Activated CD4-positive, alpha-beta T cell treated with anti-CD3 and anti-CD28 coated beads for 36 hours (primary cell): ENCODE measurements around the gene CENPU. TPM values are rescaled to one million over a fixed set of nuclear protein-coding genes. Genes with fewer than 3 reads are reported as not detected.
"Not testable (repeated sequence)": the region's sequence is repeated elsewhere in the genome, so short reads cannot be mapped to it uniquely, and the experiment has no call there.

Source experiments
- ATAC-seq: fragments of 200-7000 bp; cut with Tn5 transposase; one replicate; pipeline ENCODE4 v1.10.0; 2021; ENCODE audit warnings: mild to moderate bottlenecking, moderate library complexity
- CTCF ChIA-PET: fragments of 350-600 bp; sonication (Branson Sonifier 250); formaldehyde crosslinking; loops from one replicate; lab custom pipeline; 2021; ENCODE audit warnings: antibody characterized with exemption; lab: Charles Lee
- POLR2A ChIA-PET: fragments of 350-600 bp; sonication (Branson Sonifier 250); formaldehyde crosslinking; loops from one replicate; lab custom pipeline; 2021; ENCODE audit warnings: antibody characterized with exemption, inconsistent platforms; lab: Charles Lee
- DNase-seq: peaks from one replicate; pipeline ENCODE4 v3.0.0-alpha.2; 2020
- H3K27ac Mint-ChIP-seq: one replicate; pipeline ENCODE4 v1.8.0; 2021; ENCODE audit warnings: mixed read lengths
- H3K27me3 Mint-ChIP-seq: one replicate; pipeline ENCODE4 v1.8.0; 2021; ENCODE audit warnings: mixed read lengths
- H3K36me3 Mint-ChIP-seq: one replicate; pipeline ENCODE4 v1.8.0; 2021; ENCODE audit warnings: low read depth, mixed read lengths
- H3K4me1 Mint-ChIP-seq: one replicate; pipeline ENCODE4 v1.8.0; 2021; ENCODE audit warnings: mixed read lengths
- H3K4me3 Mint-ChIP-seq: one replicate; pipeline ENCODE4 v1.8.0; 2021; ENCODE audit warnings: mild to moderate bottlenecking, moderate library complexity, mixed read lengths
- H3K9me3 Mint-ChIP-seq: one replicate; pipeline ENCODE4 v1.8.0; 2021; ENCODE audit warnings: low read depth, mixed read lengths
- intact Hi-C, 2 experiments: fragments of 100-400 bp; cut with DNase I in 1 of 2; cut with micrococcal nuclease in 1 of 2; formaldehyde crosslinking; loops; one replicate each; pipeline versions ENCODE4 v1.14.2 to v1.15.1; 2022 to 2024; cut with DNase I, micrococcal nuclease
- total RNA-seq, 2 experiments: library from RNA; stranded (reverse); gene quantifications; one replicate each; pipeline ENCODE4 v1.2.3, GENCODE V29; 2021

Gene CENPU, protein sequence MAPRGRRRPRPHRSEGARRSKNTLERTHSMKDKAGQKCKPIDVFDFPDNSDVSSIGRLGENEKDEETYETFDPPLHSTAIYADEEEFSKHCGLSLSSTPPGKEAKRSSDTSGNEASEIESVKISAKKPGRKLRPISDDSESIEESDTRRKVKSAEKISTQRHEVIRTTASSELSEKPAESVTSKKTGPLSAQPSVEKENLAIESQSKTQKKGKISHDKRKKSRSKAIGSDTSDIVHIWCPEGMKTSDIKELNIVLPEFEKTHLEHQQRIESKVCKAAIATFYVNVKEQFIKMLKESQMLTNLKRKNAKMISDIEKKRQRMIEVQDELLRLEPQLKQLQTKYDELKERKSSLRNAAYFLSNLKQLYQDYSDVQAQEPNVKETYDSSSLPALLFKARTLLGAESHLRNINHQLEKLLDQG
- total RNA-seq: 10 to 100 TPM; 87.7 to 88.4 TPM

DNA sequence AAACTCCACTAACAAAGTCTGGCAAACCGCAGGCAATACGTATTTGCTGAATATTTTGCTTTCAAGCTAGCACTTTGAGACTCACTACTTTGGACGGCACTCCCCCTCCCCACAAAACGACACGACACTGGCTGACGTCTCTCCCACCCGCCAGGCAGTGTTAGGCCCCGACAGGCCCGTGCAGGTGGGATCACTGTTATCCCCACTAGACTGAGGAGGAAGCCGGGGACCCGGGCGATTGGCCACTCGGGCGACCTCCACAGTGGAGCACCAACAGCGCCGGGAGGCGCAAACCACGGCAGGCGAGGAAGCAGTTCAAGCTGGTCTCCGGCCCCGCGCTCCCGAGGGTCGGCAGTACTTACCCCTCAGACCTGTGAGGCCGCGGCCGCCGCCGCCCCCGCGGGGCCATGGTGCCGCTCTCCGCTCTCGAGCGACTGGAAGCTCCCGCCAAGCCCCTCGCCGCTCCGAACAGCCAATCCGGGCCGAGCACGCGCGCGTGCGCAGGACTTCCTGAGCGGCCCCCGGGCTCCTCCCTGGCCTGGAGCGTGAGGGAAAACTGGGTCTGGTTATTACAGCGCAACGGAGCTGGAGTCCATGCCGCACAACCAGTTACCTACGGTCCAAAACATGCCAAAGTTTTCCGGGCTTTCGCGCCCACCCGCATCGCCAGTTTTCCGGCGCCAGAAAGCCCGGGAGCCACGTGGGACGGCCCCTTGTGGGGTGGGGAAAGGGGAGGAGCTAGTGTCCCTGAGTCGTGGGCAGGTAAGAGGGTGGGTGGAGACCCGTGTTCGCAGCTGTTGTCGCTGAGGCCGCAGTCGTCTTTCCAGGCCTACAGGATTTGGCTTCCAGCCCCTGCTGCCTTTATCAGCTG is at the start of gene CENPU:
Gene CENPU (minus strand): TSS at position 443 of the 871 bp plus-strand sequence. CDS start 34 bp downstream, at position 409.
- peaks cover 26% of the 10 kb centered on the region for H3K36me3 Mint-ChIP-seq

DNA sequence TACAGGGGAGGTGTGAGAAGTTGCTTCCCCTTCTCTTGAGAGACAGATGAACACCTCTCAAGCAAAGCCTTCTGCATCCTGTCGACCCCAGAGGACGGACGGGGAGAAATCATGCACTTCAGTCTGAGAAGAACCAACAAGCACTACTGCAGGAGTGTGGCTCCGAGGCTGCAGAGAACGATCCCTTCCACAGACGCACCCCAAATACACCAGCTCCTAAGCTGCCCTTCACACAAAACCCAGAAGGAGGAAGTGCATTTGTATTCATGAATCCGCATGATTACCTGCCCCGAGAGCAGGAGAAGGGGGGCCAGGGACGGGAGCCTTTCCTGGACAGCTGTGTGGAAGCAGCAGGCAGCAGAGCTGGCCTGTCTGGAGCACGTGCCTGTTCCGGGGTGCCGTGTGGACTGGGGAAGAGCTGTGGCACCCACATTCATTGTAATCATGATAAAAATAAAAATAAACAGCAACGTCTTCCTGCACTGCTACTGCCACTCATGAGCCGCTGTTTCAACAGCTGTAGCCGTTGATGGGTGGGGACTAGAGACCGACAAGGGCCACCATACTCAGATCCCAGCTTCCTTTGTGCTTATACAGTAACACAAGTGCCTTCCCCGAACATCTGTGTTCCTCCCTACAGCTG is 49.0 kb upstream of the CENPU start:
- ChIA-PET CTCF (interaction anchor here (0.6 to 2.0 kb wide), 3 partner anchors 9 to 42 kb away, joined by 3 to 5 read pairs (median 3); no protein-coding TSS in a partner anchor), POLR2A (no interaction called here)
- no peak overlapping the region for H3K4me3 Mint-ChIP-seq
- ATAC-seq (peak; percentile 23), DNase-seq (no peak)
- no peaks in the 10 kb centered on the region for H3K27me3 Mint-ChIP-seq
- peaks cover 16% of the 10 kb centered on the region for H3K4me1 Mint-ChIP-seq
- intact Hi-C loops: no loop called here
- H3K9me3 Mint-ChIP-seq: peaks cover 3% of the 10 kb centered on the region
- H3K27ac Mint-ChIP-seq: no peak overlapping the region
- H3K36me3 Mint-ChIP-seq: peaks cover 27% of the 10 kb centered on the region

More for the DNA sequence above, at the start of gene CENPU:
- CTCF ChIA-PET: interaction anchor here (0.6 to 2.1 kb wide), 14 partner anchors 9 to 1291 kb away, joined by 3 to 13 read pairs (median 3); partner anchors contain the start of genes ACSL1 and IRF2
- H3K4me3 Mint-ChIP-seq: peak within 1 kb of the TSS; percentile 98
- ATAC-seq (peak; percentile 95), DNase-seq (peak; percentile 98)
- intact Hi-C loops: loop anchor here (1.0 to 10.0 kb wide), 17 partner anchors 28 to 1289 kb away; partner anchors contain the start of genes CASP3 (in 2 of the 2), IRF2 (in 2 of the 2), PRIMPOL (in 2 of the 2) and ANKRD37 (in 1 of the 2)
- H3K9me3 Mint-ChIP-seq: no peaks in the 10 kb centered on the region
- no peaks in the 10 kb centered on the region for H3K27me3 Mint-ChIP-seq
- peak within 1 kb of the TSS; percentile 94 for H3K27ac Mint-ChIP-seq
- H3K4me1 Mint-ChIP-seq: peaks cover 24% of the 10 kb centered on the region
- POLR2A ChIA-PET: interaction anchor here (0.6 to 2.8 kb wide), 16 partner anchors 10 to 496 kb away, joined by 3 to 15 read pairs (median 4); partner anchors contain the start of genes CASP3, IRF2 and PRIMPOL

DNA sequence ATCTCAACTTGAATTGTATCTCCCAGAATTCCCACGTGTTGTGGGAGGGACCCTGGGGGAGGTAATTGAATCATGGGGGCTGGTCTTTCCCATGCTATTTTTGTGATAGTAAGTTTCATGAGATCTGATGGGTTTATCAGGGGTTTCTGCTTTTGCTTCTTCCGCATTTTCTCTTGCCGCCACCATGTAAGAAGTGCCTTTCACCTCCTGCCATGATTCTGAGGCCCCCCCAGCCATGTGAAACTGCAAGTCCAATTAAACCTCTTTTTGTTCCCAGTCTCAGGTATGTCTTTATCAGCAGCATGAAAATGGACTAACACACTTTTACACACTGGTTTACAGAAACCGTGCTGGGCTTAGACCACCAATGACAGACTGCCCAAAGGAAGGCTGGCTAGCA is 45.3 kb upstream of the CENPU start:
- ATAC-seq, POLR2A ChIA-PET: not testable (repeated sequence)

DNA sequence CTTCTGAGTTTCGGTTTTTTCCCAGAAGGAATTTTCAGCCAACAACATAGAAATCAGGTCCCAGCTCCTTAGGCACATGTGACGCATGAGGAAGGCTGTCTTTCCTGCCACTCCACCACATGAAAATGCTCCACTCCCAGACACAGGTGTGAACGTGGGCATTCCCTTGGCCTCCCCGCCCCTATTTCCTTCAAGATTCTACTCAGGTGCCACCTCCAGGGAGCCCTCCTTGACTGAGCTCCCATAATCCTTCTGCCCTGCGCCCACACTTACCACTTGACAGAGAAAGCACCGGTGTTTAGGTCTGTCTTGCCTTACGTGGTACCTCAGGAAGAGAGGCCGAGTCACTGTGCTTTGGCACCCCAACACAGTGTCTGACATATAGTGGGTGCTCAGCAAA is 44.4 kb upstream of the CENPU start:
- H3K9me3 Mint-ChIP-seq: peaks cover 3% of the 10 kb centered on the region
- ATAC-seq (no peak), DNase-seq (no peak)
- ChIA-PET CTCF (no interaction called here), POLR2A (no interaction called here)
- peaks cover 10% of the 10 kb centered on the region for H3K4me1 Mint-ChIP-seq
- H3K4me3 Mint-ChIP-seq: no peak overlapping the region
- H3K36me3 Mint-ChIP-seq: peaks cover 24% of the 10 kb centered on the region
- no peak overlapping the region for H3K27ac Mint-ChIP-seq
- intact Hi-C loops: no loop called here
- H3K27me3 Mint-ChIP-seq: no peaks in the 10 kb centered on the region

More for the DNA sequence above, 45.3 kb upstream of the CENPU start:
- CTCF ChIA-PET, H3K27me3 Mint-ChIP-seq, DNase-seq, H3K27ac Mint-ChIP-seq, intact Hi-C loops, H3K9me3 Mint-ChIP-seq, H3K4me3 Mint-ChIP-seq: not testable (repeated sequence)
- Mint-ChIP-seq H3K4me1 (peaks cover 11% of the 10 kb centered on the region), H3K36me3 (peaks cover 23% of the 10 kb centered on the region)

DNA sequence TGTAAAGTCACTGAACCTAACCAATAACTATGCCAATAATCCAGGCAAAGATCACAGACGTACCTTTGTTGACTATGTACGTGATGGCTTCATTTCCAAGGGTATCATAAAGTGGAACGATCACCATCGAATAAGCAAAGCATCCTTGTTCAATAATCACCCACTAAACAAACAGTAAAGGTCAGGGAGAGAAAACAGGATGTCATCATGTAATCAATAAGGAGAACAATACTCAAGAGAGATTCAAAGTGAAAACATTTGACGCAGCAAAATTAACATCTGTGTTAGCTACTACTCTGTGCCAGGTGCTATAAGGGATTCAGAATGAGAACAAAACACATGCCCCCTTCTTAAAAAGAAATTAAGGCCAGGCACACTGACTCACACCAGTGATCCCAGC is 42.9 kb upstream of the CENPU start:
- intact Hi-C loops: no loop called here
- H3K4me1 Mint-ChIP-seq: no peaks in the 10 kb centered on the region
- H3K27ac Mint-ChIP-seq: no peak overlapping the region
- POLR2A ChIA-PET: no interaction called here
- H3K4me3 Mint-ChIP-seq: no peak overlapping the region
- H3K36me3 Mint-ChIP-seq: peaks cover 26% of the 10 kb centered on the region
- peaks cover 3% of the 10 kb centered on the region for H3K9me3 Mint-ChIP-seq
- no peaks in the 10 kb centered on the region for H3K27me3 Mint-ChIP-seq
- ATAC-seq (no peak), DNase-seq (no peak)
- CTCF ChIA-PET: no interaction called here

DNA sequence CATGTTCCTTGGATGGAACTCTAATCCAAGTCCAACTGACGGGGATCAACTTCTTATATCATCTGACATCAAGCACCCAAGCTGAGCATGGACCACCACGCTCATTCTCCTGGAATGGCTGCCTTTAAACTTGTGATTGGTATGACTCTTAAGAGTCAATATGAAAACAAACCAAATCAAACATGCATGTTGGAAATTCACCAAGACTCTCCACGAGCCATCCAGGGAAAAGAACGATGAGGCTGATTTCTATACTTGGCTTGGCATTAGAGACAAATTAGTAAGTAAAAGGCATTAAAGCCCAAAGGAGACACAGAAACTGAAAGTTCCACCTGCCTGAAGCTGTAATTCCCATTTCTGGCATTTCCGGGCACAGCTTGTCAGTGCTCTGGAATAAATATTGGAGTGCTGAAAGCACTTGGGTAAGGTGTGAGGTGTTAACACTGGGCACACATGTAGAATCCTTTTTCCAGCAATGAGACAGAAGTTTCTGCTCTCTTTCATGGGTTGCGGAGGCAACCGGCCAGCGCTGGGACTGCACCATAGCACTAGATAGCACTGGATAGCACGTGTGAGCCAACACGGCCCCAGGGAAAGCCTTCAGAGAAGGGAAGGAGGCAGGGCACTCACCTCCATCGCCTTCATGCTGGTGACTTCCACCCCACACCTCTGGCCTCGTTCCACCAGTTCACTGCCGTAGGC is 42.1 kb upstream of the CENPU start:
- POLR2A ChIA-PET: no interaction called here
- ATAC-seq: no peak
- no peak for DNase-seq
- no peak overlapping the region for H3K27ac Mint-ChIP-seq
- CTCF ChIA-PET: interaction anchor here (0.6 to 1.2 kb wide), 2 partner anchors 17 to 124 kb away, joined by 3 read pairs; no protein-coding TSS in a partner anchor
- peaks cover 26% of the 10 kb centered on the region for H3K36me3 Mint-ChIP-seq
- no peak overlapping the region for H3K4me3 Mint-ChIP-seq
- peaks cover 3% of the 10 kb centered on the region for H3K9me3 Mint-ChIP-seq
- intact Hi-C loops: no loop called here
- H3K27me3 Mint-ChIP-seq: no peaks in the 10 kb centered on the region
- no peaks in the 10 kb centered on the region for H3K4me1 Mint-ChIP-seq

DNA sequence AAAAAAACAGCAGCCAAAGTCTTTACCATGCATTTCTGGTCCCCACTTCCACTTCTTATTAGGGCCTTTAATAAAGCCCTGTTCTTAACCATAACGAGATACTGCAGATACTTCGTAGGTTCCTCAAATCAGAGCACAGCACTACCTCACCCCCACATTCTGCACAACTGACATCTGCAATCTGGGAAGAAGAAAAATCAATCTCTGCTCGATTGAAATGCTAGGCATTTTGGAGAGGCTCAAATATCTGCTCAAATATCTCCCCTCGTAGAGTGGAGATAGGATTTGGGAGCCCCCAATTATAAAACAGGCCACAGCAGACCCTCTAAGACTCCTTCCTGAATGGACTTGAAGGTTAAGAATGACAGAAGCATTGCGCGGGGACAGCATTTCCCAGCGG is 40.3 kb upstream of the CENPU start:
- Mint-ChIP-seq H3K4me3 (no peak overlapping the region), H3K27ac (no peak overlapping the region), H3K36me3 (peaks cover 21% of the 10 kb centered on the region), H3K27me3 (no peaks in the 10 kb centered on the region), H3K9me3 (peaks cover under 1% of the 10 kb centered on the region), H3K4me1 (peaks cover 6% of the 10 kb centered on the region)
- POLR2A ChIA-PET: no interaction called here
- CTCF ChIA-PET: no interaction called here
- DNase-seq (no peak), ATAC-seq (no peak)
- intact Hi-C loops: no loop called here

DNA sequence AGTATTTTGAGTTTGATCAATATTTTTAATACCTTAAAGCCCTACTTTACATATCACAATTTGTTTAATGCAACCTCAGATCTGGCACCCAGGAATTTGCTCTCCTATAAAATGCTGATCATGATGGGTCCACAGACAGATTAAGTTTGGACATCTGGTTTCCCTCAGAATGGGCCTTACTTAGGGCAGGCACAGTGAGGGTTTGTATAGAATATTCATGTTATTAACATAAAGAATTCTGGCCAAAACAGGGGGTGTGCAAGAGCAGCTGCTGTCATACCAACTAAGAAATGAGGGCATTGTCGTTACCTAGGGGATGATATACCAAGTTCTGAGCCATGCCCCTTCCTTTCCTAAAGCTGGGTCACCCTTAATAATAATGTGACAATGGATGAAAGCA is 37.5 kb upstream of the CENPU start:
- ATAC-seq (no peak), DNase-seq (no peak)
- Mint-ChIP-seq H3K4me1 (peaks cover 7% of the 10 kb centered on the region), H3K36me3 (peaks cover 31% of the 10 kb centered on the region), H3K9me3 (no peaks in the 10 kb centered on the region), H3K27ac (no peak overlapping the region), H3K27me3 (no peaks in the 10 kb centered on the region), H3K4me3 (no peak overlapping the region)
- ChIA-PET POLR2A (no interaction called here), CTCF (interaction anchor here (1.1 kb wide), 1 partner anchor 9 kb away, joined by 3 read pairs; no protein-coding TSS in a partner anchor)
- intact Hi-C loops: no loop called here

DNA sequence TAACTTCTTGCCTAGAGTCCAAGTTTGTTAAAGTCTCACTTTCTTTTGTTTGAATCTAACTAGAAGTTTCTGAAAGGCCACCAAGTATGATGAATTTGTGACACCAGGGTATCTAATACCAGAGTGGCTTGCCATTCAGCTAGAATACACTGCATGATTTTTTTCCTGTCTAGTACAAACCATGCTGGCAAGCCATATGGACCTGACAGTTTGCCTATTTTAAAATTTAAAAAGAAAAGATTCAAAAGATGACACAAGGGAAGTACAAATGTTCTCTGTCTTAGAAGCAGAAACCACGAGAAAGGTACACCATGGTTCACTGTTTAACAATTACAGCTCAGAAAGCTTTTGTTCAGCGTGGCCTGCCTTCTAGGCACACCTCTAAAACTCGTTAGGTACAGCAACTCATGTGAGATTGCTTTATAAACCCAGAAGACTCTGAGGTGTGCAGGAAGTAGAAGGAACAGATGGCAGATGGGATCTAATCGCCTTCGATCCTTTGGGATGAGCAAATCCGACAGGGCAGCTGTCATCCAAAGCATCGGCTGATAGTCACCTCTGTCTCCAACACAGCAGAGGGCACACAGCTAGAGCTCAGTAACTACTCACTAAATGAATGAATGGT is 35.4 kb upstream of the CENPU start:
- Mint-ChIP-seq H3K9me3 (no peaks in the 10 kb centered on the region), H3K27me3 (no peaks in the 10 kb centered on the region), H3K4me3 (no peak overlapping the region), H3K36me3 (peaks cover 33% of the 10 kb centered on the region), H3K4me1 (peaks cover 7% of the 10 kb centered on the region), H3K27ac (no peak overlapping the region)
- intact Hi-C loops: no loop called here
- DNase-seq: no peak
- peak; percentile 57 for ATAC-seq
- ChIA-PET CTCF (no interaction called here), POLR2A (no interaction called here)

DNA sequence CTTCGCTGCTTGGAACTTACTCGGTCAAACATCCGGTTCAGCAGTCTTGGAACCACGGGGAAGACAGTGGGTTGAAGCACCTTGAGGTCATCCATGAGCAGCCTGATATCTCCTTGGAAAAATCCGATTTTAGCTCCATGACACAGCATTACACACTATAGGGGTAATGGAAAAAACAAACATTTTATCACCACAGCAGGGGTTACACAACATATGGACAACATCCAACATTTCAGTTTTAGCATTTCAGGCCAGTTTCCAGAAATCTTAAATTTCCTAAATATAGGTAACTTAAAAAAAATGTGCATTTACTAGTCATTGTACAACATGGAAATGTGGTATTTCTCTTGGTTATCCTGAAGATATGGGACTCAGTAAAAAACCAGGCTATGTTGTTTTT is 34.4 kb upstream of the CENPU start:
- intact Hi-C loops: no loop called here
- peaks cover 34% of the 10 kb centered on the region for H3K36me3 Mint-ChIP-seq
- H3K4me3 Mint-ChIP-seq: no peak overlapping the region
- ChIA-PET POLR2A (no interaction called here), CTCF (no interaction called here)
- ATAC-seq (no peak), DNase-seq (no peak)
- no peak overlapping the region for H3K27ac Mint-ChIP-seq
- no peaks in the 10 kb centered on the region for H3K9me3 Mint-ChIP-seq
- no peaks in the 10 kb centered on the region for H3K27me3 Mint-ChIP-seq
- peaks cover 10% of the 10 kb centered on the region for H3K4me1 Mint-ChIP-seq
